Prostate gland (tissue), 2 donors: ENCODE data around the gene TNFRSF4.

Source experiments
- CTCF ChIP-seq, 4 experiments: fragments of 200-600 bp in 2 of 4; fragments of 450-650 bp in 2 of 4; sonication (generic) in 2 of 4; IDR thresholded peaks; 1 replicate in 3 of 4; 2 replicates in 1 of 4; pipeline ENCODE4 v1.5.1; 2016 to 2019; ENCODE audit warnings: antibody characterized with exemption in 4 of 4, mild to moderate bottlenecking in 2 of 4, moderate library complexity in 2 of 4
- POLR2A ChIP-seq: fragments of 450-650 bp; IDR thresholded peaks from one replicate; pipeline ENCODE4 v1.6.1; 2016; ENCODE audit warnings: antibody characterized with exemption, mild to moderate bottlenecking

- TF ChIP-seq CTCF (IDR thresholded peaks at IDR 0.05) (no peak), POLR2A (no peak)
Measured at GRCh38 chr1:1262758-1263157, 48.8 kb upstream of the TNFRSF4 start.
